Fibroblast of villous mesenchyme (primary cell): ENCODE measurements around the gene PCA3. TPM values are rescaled to one million over a fixed set of nuclear protein-coding genes. Genes with fewer than 3 reads are reported as not detected.

ENCODE experiments used
- DNase-seq: peaks from one replicate; pipeline ENCODE4 v3.0.0-alpha.2; 2010; ENCODE audit warnings: low read depth
- H3K4me3 ChIP-seq: 2 replicates; pipeline ENCODE4 v1.5.1; 2011; ENCODE audit warnings: low read depth, mild to moderate bottlenecking, low read length
- total RNA-seq: library from RNA; depleted of rRNA; stranded (reverse); fragments of >200 nt; gene quantifications from 2 replicates; pipeline ENCODE4 v1.2.3, GENCODE V29; 2012
- TF ChIP-seq, protein P1 (sequence below): IDR thresholded peaks from 2 replicates; pipeline ENCODE4 v1.5.1; 2012; ENCODE audit warnings: low read depth, mild to moderate bottlenecking, low read length; ENCODE audit not compliant: insufficient read depth

The PCA3 gene
- total RNA-seq, 1 donor = not detected

- TF ChIP-seq, protein P1, sequence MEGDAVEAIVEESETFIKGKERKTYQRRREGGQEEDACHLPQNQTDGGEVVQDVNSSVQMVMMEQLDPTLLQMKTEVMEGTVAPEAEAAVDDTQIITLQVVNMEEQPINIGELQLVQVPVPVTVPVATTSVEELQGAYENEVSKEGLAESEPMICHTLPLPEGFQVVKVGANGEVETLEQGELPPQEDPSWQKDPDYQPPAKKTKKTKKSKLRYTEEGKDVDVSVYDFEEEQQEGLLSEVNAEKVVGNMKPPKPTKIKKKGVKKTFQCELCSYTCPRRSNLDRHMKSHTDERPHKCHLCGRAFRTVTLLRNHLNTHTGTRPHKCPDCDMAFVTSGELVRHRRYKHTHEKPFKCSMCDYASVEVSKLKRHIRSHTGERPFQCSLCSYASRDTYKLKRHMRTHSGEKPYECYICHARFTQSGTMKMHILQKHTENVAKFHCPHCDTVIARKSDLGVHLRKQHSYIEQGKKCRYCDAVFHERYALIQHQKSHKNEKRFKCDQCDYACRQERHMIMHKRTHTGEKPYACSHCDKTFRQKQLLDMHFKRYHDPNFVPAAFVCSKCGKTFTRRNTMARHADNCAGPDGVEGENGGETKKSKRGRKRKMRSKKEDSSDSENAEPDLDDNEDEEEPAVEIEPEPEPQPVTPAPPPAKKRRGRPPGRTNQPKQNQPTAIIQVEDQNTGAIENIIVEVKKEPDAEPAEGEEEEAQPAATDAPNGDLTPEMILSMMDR = no peak
These were observed 48.4 kb downstream of the PCA3 start for GRCh38 chr9:76812591-76812990.

GRCh38 chr9:76817489-76817888 is 53.3 kb downstream of the PCA3 start:
- TF ChIP-seq, protein P1 = no peak
- H3K4me3 ChIP-seq = no peak overlapping the region
- DNase-seq = peak; percentile 83

More at GRCh38 chr9:76812591-76812990, 48.4 kb downstream of the PCA3 start:
- no peak for DNase-seq
- no peak overlapping the region for H3K4me3 ChIP-seq

DNA sequence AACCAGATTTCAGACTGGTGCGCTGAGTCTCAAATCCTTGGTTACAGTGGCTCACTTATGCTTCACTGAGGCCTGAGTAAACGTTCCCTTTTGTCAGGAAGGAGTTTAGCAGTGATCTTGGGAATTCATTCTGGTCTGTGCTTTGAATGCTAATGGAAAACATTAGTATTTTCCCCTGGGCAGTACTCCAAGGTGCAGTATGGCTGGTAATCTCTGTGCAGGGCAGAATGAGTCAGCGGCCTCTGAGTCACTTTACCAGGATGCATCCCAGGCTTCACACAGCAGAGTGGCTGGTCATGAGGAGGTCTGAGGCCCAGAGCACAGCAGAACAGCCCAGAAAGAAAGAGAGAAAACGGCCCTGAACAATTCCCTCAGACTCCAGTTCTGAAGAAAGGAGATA is 54.0 kb downstream of the PCA3 start:
- peak; percentile 95 for DNase-seq
- H3K4me3 ChIP-seq = no peak overlapping the region
- TF ChIP-seq, protein P1 = no peak

- DNase-seq = no peak
- H3K4me3 ChIP-seq = no peak overlapping the region
- TF ChIP-seq, protein P1 = no peak
These were observed 56.2 kb downstream of the PCA3 start for GRCh38 chr9:76820431-76820830.

DNA sequence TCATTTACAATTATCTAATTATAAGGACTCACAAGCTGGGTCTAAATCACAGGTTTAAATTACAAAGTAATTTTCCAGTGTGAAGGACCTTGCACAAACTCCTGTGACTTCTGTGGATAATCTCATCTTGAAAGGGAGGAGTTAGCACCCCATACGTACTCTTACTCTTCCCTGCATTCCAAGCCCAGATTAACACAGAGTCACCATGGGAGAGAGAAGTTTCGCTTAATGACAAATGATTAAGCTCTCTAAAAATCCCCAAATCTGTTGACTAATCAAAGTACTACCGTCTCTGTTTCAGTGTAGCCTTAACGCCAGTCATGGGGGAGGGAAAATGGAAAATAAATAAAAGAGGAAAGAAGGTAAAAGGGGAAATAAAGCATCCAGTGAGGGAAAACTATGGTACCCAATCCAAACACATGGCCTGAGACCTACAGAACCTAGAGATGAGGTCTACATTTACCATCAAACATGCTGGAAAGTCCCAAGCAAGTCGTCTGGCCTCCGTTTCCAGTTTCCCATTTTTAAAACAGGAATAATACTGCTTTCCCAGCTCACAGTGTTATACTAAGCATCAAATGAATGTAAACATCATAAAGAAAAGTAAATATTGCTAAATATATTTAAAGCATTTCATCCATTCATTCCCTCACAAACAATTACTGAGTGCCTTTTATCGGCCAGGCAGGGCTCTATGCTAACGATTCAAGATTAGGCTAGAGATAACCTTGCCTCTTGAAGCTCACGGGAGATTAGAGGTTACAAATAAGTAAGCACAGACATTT is 63.2 kb downstream of the PCA3 start:
- no peak overlapping the region for H3K4me3 ChIP-seq
- peak; percentile 64 for DNase-seq
- TF ChIP-seq, protein P1 = no peak

GRCh38 chr9:76828447-76828846 is 64.2 kb downstream of the PCA3 start:
- DNase-seq = no peak
- H3K4me3 ChIP-seq = no peak overlapping the region
- TF ChIP-seq, protein P1 = no peak
